Panc1 (cell line): ENCODE measurements around the gene RAPGEF3. TPM values are rescaled to one million over a fixed set of nuclear protein-coding genes. Genes with fewer than 3 reads are reported as not detected.

ENCODE experiments used
- ATAC-seq: fragments of 200-7000 bp; cut with Tn5 transposase; 2 replicates; pipeline ENCODE4 v1.9.1; 2020; ENCODE audit warnings: mild to moderate bottlenecking, moderate library complexity
- BruUV-seq: library from RNA; stranded (reverse); fragments of 400-500 nt; replicated peaks from 2 replicates; lab custom pipeline; 2021; lab: Mats Ljungman, UMichigan
- CTCF ChIA-PET: fragments of 300-600 bp; sonication (Branson Sonifier 250); formaldehyde crosslinking; loops from one replicate; lab custom pipeline; 2022; ENCODE audit warnings: antibody characterized with exemption; lab: Charles Lee
- POLR2A ChIA-PET: fragments of 300-600 bp; sonication (Branson Sonifier 250); formaldehyde crosslinking; loops from one replicate; lab custom pipeline; 2022; ENCODE audit warnings: antibody characterized with exemption; lab: Charles Lee
- DNase-seq: peaks from one replicate; pipeline ENCODE4 v3.0.0-alpha.2; 2010; ENCODE audit warnings: low read depth, low spot score
- H3K27ac ChIP-seq: 2 replicates; pipeline ENCODE4 v1.5.1; 2011; ENCODE audit warnings: mild to moderate bottlenecking, low read length, inconsistent platforms
- H3K27me3 ChIP-seq: fragments of 200-500 bp; sonication (Bioruptor generic); 2 replicates; pipeline ENCODE4 v1.6.0; 2014; ENCODE audit warnings: low read length, inconsistent platforms; ENCODE audit not compliant: control insufficient read depth, insufficient read depth
- H3K36me3 ChIP-seq: fragments of 200-500 bp; sonication (Bioruptor generic); 2 replicates; pipeline ENCODE4 v1.5.1; 2014; ENCODE audit warnings: inconsistent platforms, mild to moderate bottlenecking, low read length, moderate library complexity; ENCODE audit not compliant: control insufficient read depth, insufficient read depth
- H3K4me1 ChIP-seq: 2 replicates; pipeline ENCODE4 v1.5.1; 2011; ENCODE audit warnings: inconsistent platforms, mild to moderate bottlenecking, low read length, moderate library complexity; ENCODE audit not compliant: control insufficient read depth, insufficient read depth
- H3K4me3 ChIP-seq, 2 experiments: 2 replicates each; pipeline ENCODE4 v1.5.1; 2011 to 2012; ENCODE audit warnings: low read depth in 2 of 2, low read length in 2 of 2, mild to moderate bottlenecking in 2 of 2, inconsistent platforms in 1 of 2, moderate library complexity in 1 of 2
- H3K9me3 ChIP-seq: fragments of 200-500 bp; sonication (Bioruptor generic); 2 replicates; pipeline ENCODE4 v1.5.1; 2014; ENCODE audit warnings: low read depth, mild to moderate bottlenecking, inconsistent platforms, low read length, moderate library complexity; ENCODE audit not compliant: control insufficient read depth, insufficient read depth
- POLR2AphosphoS5 ChIP-seq: IDR thresholded peaks from 2 replicates; pipeline ENCODE4 v1.6.1; 2012; ENCODE audit warnings: mild to moderate bottlenecking, low read depth, low read length, moderate library complexity
- SIN3A ChIP-seq: IDR thresholded peaks from 2 replicates; pipeline ENCODE4 v1.6.1; 2012; ENCODE audit warnings: low read depth, mild to moderate bottlenecking, low read length, moderate library complexity, borderline replicate concordance; ENCODE audit not compliant: insufficient read depth
- TCF7L2 ChIP-seq: IDR thresholded peaks from 2 replicates; pipeline ENCODE4 v1.6.1; 2011; ENCODE audit warnings: mild to moderate bottlenecking, low read depth, low read length, inconsistent platforms
- in situ Hi-C: cut with HindIII; loops from 2 replicates; pipeline ENCODE4 v1.10.0; 2016; ENCODE audit warnings: low sequenced_read_pairs, low pct_unique_long_range_greater_than_20kb
- intact Hi-C: fragments of 100-400 bp; cut with micrococcal nuclease; formaldehyde crosslinking; loops from one replicate; pipeline ENCODE4 v1.10.0; 2022; ENCODE audit not compliant: unreplicated experiment
- total RNA-seq: library from RNA; stranded (reverse); gene quantifications from one replicate; pipeline ENCODE4 v1.2.1, GENCODE V29; 2021; ENCODE audit not compliant: unreplicated experiment
- TF ChIP-seq, protein P1 (sequence below): fragments of 450-650 bp; IDR thresholded peaks from 2 replicates; pipeline ENCODE4 v1.5.1; 2017; ENCODE audit warnings: mild to moderate bottlenecking
- TF ChIP-seq, protein P2 (sequence below), 2 experiments: IDR thresholded peaks; 2 replicates each; pipeline ENCODE4 v1.6.1; 2011 to 2012; ENCODE audit warnings: low read depth in 2 of 2, control low read depth in 1 of 2, low read length in 1 of 2, mild to moderate bottlenecking in 1 of 2, moderate library complexity in 1 of 2; ENCODE audit not compliant: insufficient read depth in 1 of 2

The RAPGEF3 gene
- total RNA-seq, 1 experiment from 2014 or later = 5.8 TPM

DNA sequence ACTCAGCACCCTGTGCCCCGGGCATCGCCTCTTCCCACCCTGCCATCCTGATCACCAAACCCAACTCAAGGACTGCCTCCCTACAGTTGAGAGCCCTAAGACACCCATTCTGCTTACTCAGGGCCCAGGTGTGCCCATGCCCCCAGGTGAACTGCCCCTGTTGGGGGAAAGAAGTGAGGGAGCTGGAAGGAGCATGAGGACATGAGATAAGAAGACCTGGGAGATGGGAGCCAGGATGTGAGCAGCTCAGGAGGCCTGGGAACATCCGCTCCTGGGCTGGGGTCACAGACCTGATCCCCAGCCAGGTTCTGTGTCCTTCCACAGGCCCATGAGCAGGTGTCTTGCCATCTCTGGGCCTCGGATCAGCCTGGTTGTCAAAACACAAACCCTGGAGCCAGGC, 6.6 kb downstream of the RAPGEF3 start:
- ATAC-seq (no peak), DNase-seq (no peak)
- in situ Hi-C loops = no loop called here
- no peaks in the 10 kb centered on the region for H3K27me3 ChIP-seq
- no peak overlapping the region for H3K27ac ChIP-seq
- ChIA-PET POLR2A (interaction anchor here (0.8 kb wide), 1 partner anchor 453 kb away, joined by 3 read pairs; no protein-coding TSS in a partner anchor), CTCF (no interaction called here)
- no peaks in the 10 kb centered on the region for H3K9me3 ChIP-seq
- BruUV-seq = no TSS peak
- H3K36me3 ChIP-seq = no peaks in the 10 kb centered on the region
- TF ChIP-seq, protein P1, sequence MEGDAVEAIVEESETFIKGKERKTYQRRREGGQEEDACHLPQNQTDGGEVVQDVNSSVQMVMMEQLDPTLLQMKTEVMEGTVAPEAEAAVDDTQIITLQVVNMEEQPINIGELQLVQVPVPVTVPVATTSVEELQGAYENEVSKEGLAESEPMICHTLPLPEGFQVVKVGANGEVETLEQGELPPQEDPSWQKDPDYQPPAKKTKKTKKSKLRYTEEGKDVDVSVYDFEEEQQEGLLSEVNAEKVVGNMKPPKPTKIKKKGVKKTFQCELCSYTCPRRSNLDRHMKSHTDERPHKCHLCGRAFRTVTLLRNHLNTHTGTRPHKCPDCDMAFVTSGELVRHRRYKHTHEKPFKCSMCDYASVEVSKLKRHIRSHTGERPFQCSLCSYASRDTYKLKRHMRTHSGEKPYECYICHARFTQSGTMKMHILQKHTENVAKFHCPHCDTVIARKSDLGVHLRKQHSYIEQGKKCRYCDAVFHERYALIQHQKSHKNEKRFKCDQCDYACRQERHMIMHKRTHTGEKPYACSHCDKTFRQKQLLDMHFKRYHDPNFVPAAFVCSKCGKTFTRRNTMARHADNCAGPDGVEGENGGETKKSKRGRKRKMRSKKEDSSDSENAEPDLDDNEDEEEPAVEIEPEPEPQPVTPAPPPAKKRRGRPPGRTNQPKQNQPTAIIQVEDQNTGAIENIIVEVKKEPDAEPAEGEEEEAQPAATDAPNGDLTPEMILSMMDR = no peak
- TF ChIP-seq POLR2AphosphoS5 = no peak
- TF ChIP-seq, protein P2, sequence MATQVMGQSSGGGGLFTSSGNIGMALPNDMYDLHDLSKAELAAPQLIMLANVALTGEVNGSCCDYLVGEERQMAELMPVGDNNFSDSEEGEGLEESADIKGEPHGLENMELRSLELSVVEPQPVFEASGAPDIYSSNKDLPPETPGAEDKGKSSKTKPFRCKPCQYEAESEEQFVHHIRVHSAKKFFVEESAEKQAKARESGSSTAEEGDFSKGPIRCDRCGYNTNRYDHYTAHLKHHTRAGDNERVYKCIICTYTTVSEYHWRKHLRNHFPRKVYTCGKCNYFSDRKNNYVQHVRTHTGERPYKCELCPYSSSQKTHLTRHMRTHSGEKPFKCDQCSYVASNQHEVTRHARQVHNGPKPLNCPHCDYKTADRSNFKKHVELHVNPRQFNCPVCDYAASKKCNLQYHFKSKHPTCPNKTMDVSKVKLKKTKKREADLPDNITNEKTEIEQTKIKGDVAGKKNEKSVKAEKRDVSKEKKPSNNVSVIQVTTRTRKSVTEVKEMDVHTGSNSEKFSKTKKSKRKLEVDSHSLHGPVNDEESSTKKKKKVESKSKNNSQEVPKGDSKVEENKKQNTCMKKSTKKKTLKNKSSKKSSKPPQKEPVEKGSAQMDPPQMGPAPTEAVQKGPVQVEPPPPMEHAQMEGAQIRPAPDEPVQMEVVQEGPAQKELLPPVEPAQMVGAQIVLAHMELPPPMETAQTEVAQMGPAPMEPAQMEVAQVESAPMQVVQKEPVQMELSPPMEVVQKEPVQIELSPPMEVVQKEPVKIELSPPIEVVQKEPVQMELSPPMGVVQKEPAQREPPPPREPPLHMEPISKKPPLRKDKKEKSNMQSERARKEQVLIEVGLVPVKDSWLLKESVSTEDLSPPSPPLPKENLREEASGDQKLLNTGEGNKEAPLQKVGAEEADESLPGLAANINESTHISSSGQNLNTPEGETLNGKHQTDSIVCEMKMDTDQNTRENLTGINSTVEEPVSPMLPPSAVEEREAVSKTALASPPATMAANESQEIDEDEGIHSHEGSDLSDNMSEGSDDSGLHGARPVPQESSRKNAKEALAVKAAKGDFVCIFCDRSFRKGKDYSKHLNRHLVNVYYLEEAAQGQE (IDR thresholded peaks at IDR 0.05; ENCODE audit: insufficient read depth in 1 of 2, low read depth in 2 of 2, low read length in 1 of 2) = no peak
- TF ChIP-seq SIN3A = no peak
- no peak for TF ChIP-seq TCF7L2
- H3K4me1 ChIP-seq = peaks cover 15% of the 10 kb centered on the region
- intact Hi-C loops = no loop called here
- H3K4me3 ChIP-seq = no peak overlapping the region

DNA sequence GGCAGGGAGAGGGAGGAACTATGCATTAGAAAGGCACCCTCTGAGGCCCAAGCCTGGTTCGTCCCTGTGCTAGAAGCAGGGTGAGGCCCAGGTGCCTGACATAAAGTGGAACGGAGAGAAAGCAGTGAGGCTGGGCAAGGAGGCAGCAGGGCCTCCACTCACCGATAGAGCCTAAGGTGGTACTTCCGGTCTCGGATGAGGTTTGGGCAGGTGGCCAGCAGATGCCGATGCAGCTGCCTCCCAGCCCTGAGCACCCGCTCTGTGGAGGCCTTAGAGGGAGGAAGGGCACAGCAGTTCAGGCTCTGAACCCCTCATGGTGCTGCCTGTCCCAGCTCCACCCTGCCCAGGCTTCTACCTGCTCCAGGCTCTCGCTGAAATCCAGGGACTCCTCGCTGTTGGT, 7.1 kb downstream of the RAPGEF3 start:
- no peak overlapping the region for H3K27ac ChIP-seq
- no peaks in the 10 kb centered on the region for H3K9me3 ChIP-seq

More for the DNA sequence above, 7.1 kb downstream of the RAPGEF3 start:
- Histone ChIP-seq H3K27me3 (no peaks in the 10 kb centered on the region), H3K36me3 (no peaks in the 10 kb centered on the region), H3K4me1 (peaks cover 15% of the 10 kb centered on the region), H3K4me3 (no peak overlapping the region)
- CTCF ChIA-PET = no interaction called here
- in situ Hi-C loops = no loop called here
- intact Hi-C loops = no loop called here
- TF ChIP-seq TCF7L2 = no peak
- TF ChIP-seq POLR2AphosphoS5 = no peak
- TF ChIP-seq, protein P1 = no peak
- TF ChIP-seq, protein P2 (IDR thresholded peaks at IDR 0.05; ENCODE audit: insufficient read depth in 1 of 2, low read depth in 2 of 2, low read length in 1 of 2) = no peak
- POLR2A ChIA-PET = interaction anchor here (0.8 kb wide), 1 partner anchor 453 kb away, joined by 3 read pairs; no protein-coding TSS in a partner anchor
- ATAC-seq = no peak
- DNase-seq = no peak
- BruUV-seq = no TSS peak
